AG04449 (cell line): ENCODE data around the gene PTTG1IP.
"Not testable (repeated sequence)": the region's sequence is repeated elsewhere in the genome, so short reads cannot be mapped to it uniquely, and the experiment has no call there.

Experiments
- CTCF ChIA-PET: fragments of 350-600 bp; formaldehyde crosslinking; extraction: SDS; loops from one replicate; lab custom pipeline; 2021; ENCODE audit warnings: antibody characterized with exemption; lab: Yijun Ruan, JAX
- POLR2A ChIA-PET: fragments of 400-600, 350-600 bp; formaldehyde crosslinking; extraction: SDS; loops from one replicate; lab custom pipeline; 2020; ENCODE audit warnings: antibody characterized with exemption, inconsistent platforms; lab: Yijun Ruan, JAX
- DNase-seq: peaks from one replicate; pipeline ENCODE4 v3.0.0-alpha.2; 2010; ENCODE audit warnings: low read depth, low spot score
- H3K4me3 ChIP-seq: 2 replicates; pipeline ENCODE4 v1.5.1; 2011; ENCODE audit warnings: low read depth, mild to moderate bottlenecking, control low read depth, low read length
- TF ChIP-seq, protein P1 (sequence below): IDR thresholded peaks from one replicate; pipeline ENCODE4 v1.5.1; 2011; ENCODE audit warnings: mild to moderate bottlenecking, moderate library complexity, low read length, control low read depth, inconsistent platforms; ENCODE audit not compliant: insufficient read depth; ENCODE audit errors: missing control alignments

Gene PTTG1IP

DNA sequence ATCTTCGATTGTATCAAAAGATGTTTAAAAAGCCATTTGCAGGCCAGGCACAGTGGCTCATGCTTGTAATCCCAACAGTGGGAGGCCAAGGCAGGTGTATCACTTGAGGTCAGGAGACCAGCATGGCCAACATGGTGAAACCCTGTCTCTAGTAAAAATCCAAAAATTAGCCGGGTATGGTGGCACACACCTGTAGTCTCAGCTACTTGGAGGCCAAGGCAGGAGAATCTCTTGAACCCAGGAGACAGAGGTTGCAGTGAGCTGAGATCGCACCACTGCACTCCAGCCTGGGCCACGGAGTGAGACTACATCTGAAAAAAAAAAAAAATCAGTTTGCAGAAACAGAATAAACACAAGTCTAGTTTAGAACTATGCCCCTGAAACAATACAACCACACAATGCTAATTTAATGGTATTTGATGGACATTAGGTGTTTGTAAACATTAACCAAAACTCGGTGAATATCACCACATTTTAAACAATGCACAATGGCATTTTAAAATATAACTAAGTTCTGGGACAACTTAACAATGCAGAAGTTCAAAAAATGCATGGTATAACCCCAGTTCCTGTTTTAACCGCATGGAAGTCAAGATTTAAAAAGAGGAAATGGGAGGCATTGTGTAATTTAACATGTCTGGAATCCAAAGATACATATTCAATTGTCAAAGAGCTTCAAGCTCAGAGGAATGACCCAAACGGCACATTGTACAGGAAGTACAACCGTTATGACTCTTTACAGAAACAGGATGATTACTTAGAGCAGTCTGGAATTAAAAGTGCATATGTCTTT lies 7.1 kb upstream of the PTTG1IP start:
- DNase-seq = no peak
- no peak overlapping the region for H3K4me3 ChIP-seq
- ChIA-PET CTCF (interaction anchor here (1.4 to 5.4 kb wide), 4 partner anchors 13 to 256 kb away, joined by 3 to 58 read pairs (median 6); no protein-coding TSS in a partner anchor), POLR2A (interaction anchor here (1.7 kb wide), 1 partner anchor 11 kb away, joined by 5 read pairs; no protein-coding TSS in a partner anchor)
- TF ChIP-seq, protein P1, sequence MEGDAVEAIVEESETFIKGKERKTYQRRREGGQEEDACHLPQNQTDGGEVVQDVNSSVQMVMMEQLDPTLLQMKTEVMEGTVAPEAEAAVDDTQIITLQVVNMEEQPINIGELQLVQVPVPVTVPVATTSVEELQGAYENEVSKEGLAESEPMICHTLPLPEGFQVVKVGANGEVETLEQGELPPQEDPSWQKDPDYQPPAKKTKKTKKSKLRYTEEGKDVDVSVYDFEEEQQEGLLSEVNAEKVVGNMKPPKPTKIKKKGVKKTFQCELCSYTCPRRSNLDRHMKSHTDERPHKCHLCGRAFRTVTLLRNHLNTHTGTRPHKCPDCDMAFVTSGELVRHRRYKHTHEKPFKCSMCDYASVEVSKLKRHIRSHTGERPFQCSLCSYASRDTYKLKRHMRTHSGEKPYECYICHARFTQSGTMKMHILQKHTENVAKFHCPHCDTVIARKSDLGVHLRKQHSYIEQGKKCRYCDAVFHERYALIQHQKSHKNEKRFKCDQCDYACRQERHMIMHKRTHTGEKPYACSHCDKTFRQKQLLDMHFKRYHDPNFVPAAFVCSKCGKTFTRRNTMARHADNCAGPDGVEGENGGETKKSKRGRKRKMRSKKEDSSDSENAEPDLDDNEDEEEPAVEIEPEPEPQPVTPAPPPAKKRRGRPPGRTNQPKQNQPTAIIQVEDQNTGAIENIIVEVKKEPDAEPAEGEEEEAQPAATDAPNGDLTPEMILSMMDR = no peak

DNA sequence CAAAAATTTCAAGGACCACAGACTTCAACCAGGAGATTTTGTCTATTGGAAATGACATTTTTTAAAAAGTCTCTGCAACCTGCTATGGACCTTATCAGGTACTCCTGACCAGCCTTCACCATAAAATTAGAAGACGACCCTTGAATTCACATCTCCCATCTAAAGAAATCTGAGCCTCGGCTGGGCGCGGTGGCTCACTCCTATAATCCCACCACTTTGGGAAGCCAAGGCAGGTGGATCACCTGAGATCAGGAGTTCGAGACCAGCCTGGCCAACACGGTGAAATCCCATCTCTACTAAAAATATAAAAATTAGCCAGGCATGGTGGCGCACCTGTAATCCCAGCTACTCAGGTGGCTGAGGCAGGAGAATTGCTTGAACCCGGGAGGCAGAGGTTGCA lies 5.7 kb upstream of the PTTG1IP start:
- CTCF ChIA-PET = interaction anchor here (0.6 to 2.2 kb wide), 3 partner anchors 71 to 123 kb away, joined by 4 to 6 read pairs (median 6); no protein-coding TSS in a partner anchor
- POLR2A ChIA-PET = not testable (repeated sequence)

DNA sequence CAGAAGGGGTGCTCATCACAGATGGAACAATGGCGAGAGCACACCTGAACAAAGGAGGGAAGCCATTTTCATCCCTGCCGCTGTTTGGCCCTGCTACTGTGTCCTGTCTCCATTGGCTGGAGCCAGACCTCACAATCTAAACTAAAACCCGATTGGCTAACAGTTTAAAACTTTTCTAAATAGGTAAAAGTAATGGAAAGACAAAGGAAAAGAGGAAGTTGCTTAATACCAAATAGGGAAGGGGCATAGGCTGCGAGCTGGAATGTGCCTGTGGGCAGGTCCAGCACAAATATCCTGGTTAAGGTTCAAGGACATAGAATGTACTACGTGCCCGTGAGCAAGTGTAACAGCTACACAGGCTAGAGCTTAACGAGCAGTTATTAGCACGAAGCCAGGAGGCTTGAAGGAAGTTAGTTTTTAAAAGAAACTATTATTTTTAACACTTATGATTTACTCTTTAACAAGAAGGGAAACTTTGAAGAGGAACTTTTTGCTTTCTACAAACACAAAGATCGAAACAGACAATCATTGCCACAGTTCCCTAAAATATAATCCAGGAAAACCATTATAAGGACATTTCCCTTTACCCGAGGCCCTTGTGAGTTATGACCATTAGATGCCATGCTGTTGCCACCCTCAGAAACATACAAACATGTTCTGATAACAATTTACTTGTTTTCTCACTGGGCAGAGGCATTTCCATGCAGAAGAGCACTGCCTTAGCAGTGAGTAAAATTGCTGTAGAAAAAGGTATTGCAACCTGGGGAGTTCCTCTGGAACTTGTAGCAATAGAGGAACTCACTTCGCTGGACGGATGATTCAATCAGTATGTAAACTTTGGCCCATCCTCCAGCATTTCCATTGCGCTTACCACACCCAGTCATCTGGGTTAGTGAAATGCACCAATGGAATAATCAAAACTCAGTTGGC lies 4.8 kb upstream of the PTTG1IP start:
- ChIA-PET CTCF (interaction anchor here (0.6 to 3.0 kb wide), 5 partner anchors 54 to 123 kb away, joined by 3 to 7 read pairs (median 5); partner anchors contain the start of gene UBE2G2), POLR2A (no interaction called here)
- H3K4me3 ChIP-seq = no peak overlapping the region
- TF ChIP-seq, protein P1 = no peak
- no peak for DNase-seq

More for the DNA sequence above, 5.7 kb upstream of the PTTG1IP start:
- not testable (repeated sequence) for DNase-seq, H3K4me3 ChIP-seq

DNA sequence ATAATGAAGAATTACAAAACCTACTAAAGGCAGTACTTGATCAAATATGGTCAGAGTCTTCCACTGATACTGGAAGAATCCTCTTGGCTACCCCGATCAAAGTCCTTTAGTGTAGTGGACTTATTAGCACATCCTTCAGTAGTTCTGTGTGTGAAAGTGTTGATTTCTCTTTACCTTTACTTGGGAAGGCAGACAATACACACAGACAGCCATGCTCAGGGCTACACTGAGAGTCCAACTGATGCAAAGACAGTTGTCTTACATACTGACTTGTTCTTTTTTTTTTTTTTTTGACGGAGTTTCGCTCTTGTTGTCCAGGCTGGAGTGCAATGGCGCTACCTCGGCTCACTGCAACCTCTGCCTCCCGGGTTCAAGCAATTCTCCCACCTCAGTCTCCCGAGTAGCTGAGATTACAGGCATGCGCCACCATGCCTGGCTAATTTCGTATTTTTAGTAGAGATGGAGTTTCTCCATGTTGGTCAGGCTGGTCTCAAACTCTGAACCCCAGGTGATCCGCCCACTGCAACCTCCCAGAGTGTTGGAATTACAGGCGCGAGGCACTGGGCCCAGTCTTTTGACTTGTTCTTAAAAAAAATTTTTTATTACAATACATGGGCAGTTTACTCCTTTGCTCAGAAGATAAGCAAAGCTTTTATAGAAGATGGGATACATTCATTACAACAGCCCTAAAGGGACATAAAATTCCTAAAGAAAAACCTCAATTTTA lies 3.5 kb upstream of the PTTG1IP start:
- H3K4me3 ChIP-seq = no peak overlapping the region
- DNase-seq = no peak
- TF ChIP-seq, protein P1 = no peak
- POLR2A ChIA-PET = no interaction called here
- CTCF ChIA-PET = interaction anchor here (1.0 to 3.0 kb wide), 5 partner anchors 31 to 84 kb away, joined by 3 to 7 read pairs (median 3); partner anchors contain the start of gene UBE2G2

DNA sequence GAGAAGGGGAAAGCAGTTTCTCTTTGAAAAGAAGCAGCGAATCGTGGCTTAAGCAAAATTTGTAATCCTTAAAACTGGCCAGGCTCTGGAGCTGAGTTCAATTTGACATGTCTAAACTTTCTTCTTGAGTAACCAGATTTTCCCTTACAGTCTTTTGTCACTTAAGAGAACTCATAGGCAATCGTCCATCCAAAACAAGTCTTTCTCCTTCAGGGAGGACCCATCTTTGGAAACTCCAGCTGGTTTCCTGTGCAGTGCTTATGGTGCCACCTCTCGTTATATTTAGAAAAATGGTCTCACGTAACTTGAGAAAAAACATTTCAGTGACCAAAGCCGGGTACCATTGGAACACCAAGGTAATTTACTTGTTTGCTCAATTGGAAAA lies 1.8 kb upstream of the PTTG1IP start:
- CTCF ChIA-PET = interaction anchor here (0.7 to 3.0 kb wide), 7 partner anchors 17 to 82 kb away, joined by 3 to 7 read pairs (median 6); partner anchors contain the start of gene UBE2G2
- H3K4me3 ChIP-seq = no peak overlapping the region
- POLR2A ChIA-PET = no interaction called here
- TF ChIP-seq, protein P1 = no peak
- DNase-seq = no peak
